Suprapubic skin (tissue), 4 donors: ENCODE results near the gene MBOAT2. TPM values are rescaled to one million over a fixed set of nuclear protein-coding genes. Genes with fewer than 3 reads are reported as not detected.

ENCODE experiments used
- DNase-seq, 2 donors: peaks; one replicate each; pipeline ENCODE4 v3.0.0-alpha.2; 2019; ENCODE audit warnings: low spot score in 2 of 2
- H3K27ac ChIP-seq: fragments of 200-600 bp; sonication (generic); one replicate; pipeline ENCODE4 v1.5.1; 2019
- H3K27me3 ChIP-seq: fragments of 200-600 bp; sonication (generic); one replicate; pipeline ENCODE4 v1.5.1; 2019
- H3K36me3 ChIP-seq: fragments of 200-600 bp; sonication (generic); one replicate; pipeline ENCODE4 v1.5.1; 2019
- H3K4me1 ChIP-seq: fragments of 200-600 bp; sonication (generic); one replicate; pipeline ENCODE4 v1.5.1; 2019
- H3K4me3 ChIP-seq: fragments of 200-600 bp; sonication (generic); one replicate; pipeline ENCODE4 v1.5.1; 2019; ENCODE audit warnings: mild to moderate bottlenecking
- H3K9me3 ChIP-seq: fragments of 200-600 bp; sonication (generic); one replicate; pipeline ENCODE4 v1.5.1; 2019
- CTCF ChIP-seq, 2 donors: fragments of 200-600 bp in 1 of 2; fragments of 450-650 bp in 1 of 2; sonication (generic) in 1 of 2; IDR thresholded peaks; one replicate each; pipeline ENCODE4 v1.5.1; 2016 to 2019; ENCODE audit warnings: antibody characterized with exemption in 2 of 2, mild to moderate bottlenecking in 1 of 2, moderate library complexity in 1 of 2
- EP300 ChIP-seq: sonication (generic); formaldehyde crosslinking; IDR thresholded peaks from one replicate; pipeline ENCODE4 v1.6.1; 2017; ENCODE audit warnings: antibody characterized with exemption
- POLR2A ChIP-seq, 2 donors: fragments of 450-650 bp; IDR thresholded peaks; one replicate each; pipeline ENCODE4 v1.6.1; 2017; ENCODE audit warnings: antibody characterized with exemption in 2 of 2, mild to moderate bottlenecking in 2 of 2, moderate library complexity in 2 of 2
- POLR2AphosphoS5 ChIP-seq, 3 donors: sonication (generic); formaldehyde crosslinking; IDR thresholded peaks; one replicate each; pipeline ENCODE4 v1.6.1; 2017; ENCODE audit warnings: antibody characterized with exemption in 3 of 3
- WGBS: methylation state at CpG from one replicate; pipeline ENCODE4 v1.1.5; 2018; 5-methylcytosine and 5-hydroxymethylcytosine counted together
- total RNA-seq, 4 donors: library from RNA; depleted of rRNA; stranded (reverse); fragments of >200 nt; gene quantifications; one replicate each; pipeline ENCODE4 v1.1.0, GENCODE V29; 2016

MBOAT2 gene
- total RNA-seq, 4 donors from 2014 or later = 44.4 to 55.8 (median 51.1) TPM

- no peaks in the 10 kb centered on the region for H3K36me3 ChIP-seq
- H3K9me3 ChIP-seq = peaks cover 11% of the 10 kb centered on the region
- DNase-seq = no peak
- WGBS = 94% methylated on average over 3 of the region's 3 CpGs
- H3K4me3 ChIP-seq = no peak overlapping the region
- TF ChIP-seq CTCF (IDR thresholded peaks at IDR 0.05) (no peak), POLR2A (IDR thresholded peaks at IDR 0.05) (no peak), POLR2AphosphoS5 (IDR thresholded peaks at IDR 0.05) (no peak), EP300 (no peak)
- H3K4me1 ChIP-seq = no peaks in the 10 kb centered on the region
- no peaks in the 10 kb centered on the region for H3K27me3 ChIP-seq
- H3K27ac ChIP-seq = no peak overlapping the region
These were observed 48.5 kb downstream of the MBOAT2 start for GRCh38 chr2:8954990-8955389.

GRCh38 chr2:8953525-8953924 is 50.0 kb downstream of the MBOAT2 start:
- no peak for TF ChIP-seq EP300
- no peak for TF ChIP-seq CTCF (IDR thresholded peaks at IDR 0.05)
- no peak for TF ChIP-seq POLR2AphosphoS5 (IDR thresholded peaks at IDR 0.05)
- TF ChIP-seq POLR2A (IDR thresholded peaks at IDR 0.05) = no peak
- 93% methylated on average over 1 of the region's 1 CpG for WGBS

GRCh38 chr2:8939486-8940114 is 63.9 kb downstream of the MBOAT2 start:
- Histone ChIP-seq H3K27me3 (no peaks in the 10 kb centered on the region), H3K9me3 (no peaks in the 10 kb centered on the region), H3K4me1 (no peaks in the 10 kb centered on the region), H3K36me3 (no peaks in the 10 kb centered on the region), H3K27ac (no peak overlapping the region), H3K4me3 (no peak overlapping the region)
- TF ChIP-seq CTCF (IDR thresholded peaks at IDR 0.05) = no peak
- no peak for TF ChIP-seq POLR2A (IDR thresholded peaks at IDR 0.05)
- no peak for TF ChIP-seq EP300
- no peak for TF ChIP-seq POLR2AphosphoS5 (IDR thresholded peaks at IDR 0.05)
- WGBS = 71% methylated on average over 8 of the region's 8 CpGs
- no peak for DNase-seq

More at GRCh38 chr2:8953525-8953924, 50.0 kb downstream of the MBOAT2 start:
- DNase-seq = no peak
- Histone ChIP-seq H3K4me1 (no peaks in the 10 kb centered on the region), H3K27me3 (no peaks in the 10 kb centered on the region), H3K9me3 (peaks cover 11% of the 10 kb centered on the region), H3K27ac (no peak overlapping the region), H3K4me3 (no peak overlapping the region), H3K36me3 (no peaks in the 10 kb centered on the region)

GRCh38 chr2:8938384-8938783 is 65.1 kb downstream of the MBOAT2 start:
- TF ChIP-seq CTCF (IDR thresholded peaks at IDR 0.05) (no peak), EP300 (no peak), POLR2A (IDR thresholded peaks at IDR 0.05) (no peak), POLR2AphosphoS5 (IDR thresholded peaks at IDR 0.05) (no peak)
- Histone ChIP-seq H3K36me3 (no peaks in the 10 kb centered on the region), H3K27ac (no peak overlapping the region), H3K9me3 (no peaks in the 10 kb centered on the region), H3K4me3 (no peak overlapping the region), H3K27me3 (no peaks in the 10 kb centered on the region), H3K4me1 (no peaks in the 10 kb centered on the region)
- WGBS = 96% methylated on average over 19 of the region's 19 CpGs
- no peak for DNase-seq

GRCh38 chr2:8935982-8936381 is 67.5 kb downstream of the MBOAT2 start:
- no peaks in the 10 kb centered on the region for H3K4me1 ChIP-seq
- H3K4me3 ChIP-seq = no peak overlapping the region
- H3K9me3 ChIP-seq = no peaks in the 10 kb centered on the region
- TF ChIP-seq CTCF (IDR thresholded peaks at IDR 0.05) (no peak), EP300 (no peak), POLR2AphosphoS5 (IDR thresholded peaks at IDR 0.05) (no peak), POLR2A (IDR thresholded peaks at IDR 0.05) (no peak)
- H3K27ac ChIP-seq = no peak overlapping the region
- 91% methylated on average over 3 of the region's 3 CpGs for whole genome bisulfite sequencing
- no peak for DNase-seq
- no peaks in the 10 kb centered on the region for H3K36me3 ChIP-seq
- no peaks in the 10 kb centered on the region for H3K27me3 ChIP-seq
